H7 (cell line): ENCODE measurements around the gene MAPK4. TPM values are rescaled to one million over a fixed set of nuclear protein-coding genes. Genes with fewer than 3 reads are reported as not detected.

Experiments
- DNase-seq: peaks from one replicate; pipeline ENCODE4 v3.0.0; 2012
- H3K27me3 ChIP-seq: 2 replicates; pipeline ENCODE4 v1.6.0; 2011; ENCODE audit warnings: mild to moderate bottlenecking, low read length; ENCODE audit not compliant: control insufficient read depth, insufficient read depth
- H3K36me3 ChIP-seq: replicated peaks from 2 replicates; pipeline ENCODE4 v1.5.1; 2011; ENCODE audit warnings: low read length; ENCODE audit not compliant: control insufficient read depth, insufficient read depth
- H3K4me3 ChIP-seq: 2 replicates; pipeline ENCODE4 v1.5.1; 2011; ENCODE audit warnings: low read depth, mild to moderate bottlenecking, control low read depth, low read length, moderate library complexity; ENCODE audit not compliant: insufficient read depth
- total RNA-seq: library from RNA; depleted of rRNA; stranded (reverse); fragments of >200 nt; shearing (Covaris generic); gene quantifications from 2 replicates; pipeline ENCODE4 v1.2.3, GENCODE V29; 2014

MAPK4 gene
- total RNA-seq, 1 experiment from 2014 or later = 2.7 TPM

GRCh38 chr18:50729986-50730385 is 170.1 kb downstream of the MAPK4 start:
- no peaks in the 10 kb centered on the region for H3K36me3 ChIP-seq
- no peak overlapping the region for H3K4me3 ChIP-seq
- no peak for DNase-seq
- H3K27me3 ChIP-seq = no peaks in the 10 kb centered on the region

GRCh38 chr18:50734342-50734741 is 174.5 kb downstream of the MAPK4 start:
- H3K27me3 ChIP-seq = no peaks in the 10 kb centered on the region
- peak; percentile 10 for DNase-seq
- no peak overlapping the region for H3K4me3 ChIP-seq
- no peaks in the 10 kb centered on the region for H3K36me3 ChIP-seq

GRCh38 chr18:50734886-50735285 is 175.0 kb downstream of the MAPK4 start:
- H3K27me3 ChIP-seq = no peaks in the 10 kb centered on the region
- H3K36me3 ChIP-seq = no peaks in the 10 kb centered on the region
- H3K4me3 ChIP-seq = no peak overlapping the region
- DNase-seq = no peak

- Histone ChIP-seq H3K36me3 (no peaks in the 10 kb centered on the region), H3K4me3 (no peak overlapping the region), H3K27me3 (no peaks in the 10 kb centered on the region)
- DNase-seq = no peak
These were observed 177.2 kb downstream of the MAPK4 start for GRCh38 chr18:50737127-50737526.

- DNase-seq = no peak
- no peaks in the 10 kb centered on the region for H3K36me3 ChIP-seq
- no peaks in the 10 kb centered on the region for H3K27me3 ChIP-seq
- no peak overlapping the region for H3K4me3 ChIP-seq
These were observed 178.3 kb downstream of the MAPK4 start for GRCh38 chr18:50738098-50738757.

- Histone ChIP-seq H3K36me3 (no peaks in the 10 kb centered on the region), H3K4me3 (no peak overlapping the region), H3K27me3 (no peaks in the 10 kb centered on the region)
- no peak for DNase-seq
These were observed 183.1 kb downstream of the MAPK4 start for GRCh38 chr18:50742952-50743351.

GRCh38 chr18:50744253-50744652 is 184.4 kb downstream of the MAPK4 start:
- Histone ChIP-seq H3K27me3 (no peaks in the 10 kb centered on the region), H3K36me3 (no peaks in the 10 kb centered on the region), H3K4me3 (no peak overlapping the region)
- no peak for DNase-seq

- Histone ChIP-seq H3K36me3 (no peaks in the 10 kb centered on the region), H3K27me3 (no peaks in the 10 kb centered on the region), H3K4me3 (no peak overlapping the region)
- no peak for DNase-seq
These were observed 186.1 kb downstream of the MAPK4 start for GRCh38 chr18:50745945-50746344.

- no peaks in the 10 kb centered on the region for H3K27me3 ChIP-seq
- H3K4me3 ChIP-seq = no peak overlapping the region
- no peak for DNase-seq
- H3K36me3 ChIP-seq = no peaks in the 10 kb centered on the region
These were observed 188.0 kb downstream of the MAPK4 start for GRCh38 chr18:50747849-50748242.

- Histone ChIP-seq H3K27me3 (no peaks in the 10 kb centered on the region), H3K4me3 (no peak overlapping the region), H3K36me3 (no peaks in the 10 kb centered on the region)
- DNase-seq = no peak
These were observed 188.6 kb downstream of the MAPK4 start for GRCh38 chr18:50748243-50749229.

- no peaks in the 10 kb centered on the region for H3K36me3 ChIP-seq
- H3K4me3 ChIP-seq = no peak overlapping the region
- no peak for DNase-seq
- no peaks in the 10 kb centered on the region for H3K27me3 ChIP-seq
These were observed 189.5 kb downstream of the MAPK4 start for GRCh38 chr18:50749421-50749820.

GRCh38 chr18:50749945-50750344 is 190.1 kb downstream of the MAPK4 start:
- Histone ChIP-seq H3K36me3 (no peaks in the 10 kb centered on the region), H3K27me3 (no peaks in the 10 kb centered on the region), H3K4me3 (no peak overlapping the region)
- DNase-seq = no peak

- Histone ChIP-seq H3K36me3 (no peaks in the 10 kb centered on the region), H3K27me3 (no peaks in the 10 kb centered on the region), H3K4me3 (no peak overlapping the region)
- no peak for DNase-seq
These were observed 190.7 kb downstream of the MAPK4 start for GRCh38 chr18:50750546-50750945.

- H3K27me3 ChIP-seq = no peaks in the 10 kb centered on the region
- H3K4me3 ChIP-seq = no peak overlapping the region
- H3K36me3 ChIP-seq = no peaks in the 10 kb centered on the region
- DNase-seq = no peak
These were observed 191.6 kb downstream of the MAPK4 start for GRCh38 chr18:50751490-50751889.

GRCh38 chr18:50751947-50752346 is 192.1 kb downstream of the MAPK4 start:
- no peak for DNase-seq
- Histone ChIP-seq H3K36me3 (no peaks in the 10 kb centered on the region), H3K27me3 (no peaks in the 10 kb centered on the region), H3K4me3 (no peak overlapping the region)
